Measurements from ENCODE around the gene SPAG4.
A peak's percentile ranks its signal among the peaks of the same experiment; 100 is the strongest.

Gene SPAG4

DNA sequence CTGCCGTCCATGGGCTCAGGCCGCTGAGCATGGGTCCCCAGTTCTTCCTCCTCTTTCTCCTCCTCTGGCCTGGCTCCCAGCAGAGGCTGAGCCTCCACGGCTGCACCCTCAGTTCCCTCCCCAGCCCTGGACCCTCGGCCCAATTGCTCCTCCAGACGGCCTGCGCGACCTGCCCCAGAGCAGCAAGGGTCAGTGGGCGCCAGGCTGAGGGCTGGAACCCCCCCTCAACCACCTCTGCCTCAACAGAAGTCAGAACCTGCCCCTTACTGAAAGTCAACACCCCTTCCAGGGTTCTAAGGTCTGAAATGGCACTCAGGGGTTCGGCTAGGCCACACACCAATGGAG, 15.9 kb upstream of the SPAG4 start:
- no peak for DNase-seq (ENCODE audit: low spot score)

DNA sequence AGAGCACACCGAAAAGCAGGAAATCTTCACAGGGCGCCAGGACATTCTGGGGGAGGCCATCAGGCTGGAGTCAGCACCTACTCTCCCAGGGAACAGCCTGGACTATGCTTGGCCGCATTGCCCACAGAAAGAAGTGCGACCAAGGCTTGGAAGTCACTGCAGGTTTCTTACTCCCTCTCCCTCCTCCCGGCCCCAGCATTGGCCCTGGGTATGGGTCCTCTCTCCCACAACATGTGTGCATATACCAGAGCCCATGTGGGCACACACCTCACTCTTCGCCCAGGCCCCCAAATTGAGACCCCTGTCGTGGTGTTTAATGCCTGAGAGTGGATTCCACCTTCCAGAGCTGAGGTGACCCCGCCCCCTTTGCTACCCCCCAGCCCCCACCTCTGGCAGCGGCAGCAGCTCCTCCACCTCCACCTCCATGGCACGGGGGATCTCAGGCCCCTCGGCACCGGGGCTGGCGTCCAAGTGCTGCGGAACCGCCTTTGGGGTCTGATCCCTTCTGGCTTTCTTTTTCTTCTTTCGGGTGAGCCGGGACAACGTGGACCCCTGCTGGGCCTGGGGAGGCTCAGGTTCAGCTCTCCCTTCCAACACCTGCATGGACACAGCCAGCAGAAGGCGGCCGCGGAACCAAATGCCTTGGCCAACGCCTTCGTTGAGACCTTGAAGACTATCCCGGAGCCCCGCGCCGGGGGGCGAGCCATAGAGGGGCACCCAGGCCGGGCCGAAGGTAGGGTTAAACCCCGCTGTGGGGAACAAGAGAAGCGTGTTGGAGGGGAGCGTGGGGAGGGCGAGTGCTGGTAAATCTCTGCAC, 15.2 kb upstream of the SPAG4 start:
- peak; percentile 2 for DNase-seq (ENCODE audit: low spot score)

DNA sequence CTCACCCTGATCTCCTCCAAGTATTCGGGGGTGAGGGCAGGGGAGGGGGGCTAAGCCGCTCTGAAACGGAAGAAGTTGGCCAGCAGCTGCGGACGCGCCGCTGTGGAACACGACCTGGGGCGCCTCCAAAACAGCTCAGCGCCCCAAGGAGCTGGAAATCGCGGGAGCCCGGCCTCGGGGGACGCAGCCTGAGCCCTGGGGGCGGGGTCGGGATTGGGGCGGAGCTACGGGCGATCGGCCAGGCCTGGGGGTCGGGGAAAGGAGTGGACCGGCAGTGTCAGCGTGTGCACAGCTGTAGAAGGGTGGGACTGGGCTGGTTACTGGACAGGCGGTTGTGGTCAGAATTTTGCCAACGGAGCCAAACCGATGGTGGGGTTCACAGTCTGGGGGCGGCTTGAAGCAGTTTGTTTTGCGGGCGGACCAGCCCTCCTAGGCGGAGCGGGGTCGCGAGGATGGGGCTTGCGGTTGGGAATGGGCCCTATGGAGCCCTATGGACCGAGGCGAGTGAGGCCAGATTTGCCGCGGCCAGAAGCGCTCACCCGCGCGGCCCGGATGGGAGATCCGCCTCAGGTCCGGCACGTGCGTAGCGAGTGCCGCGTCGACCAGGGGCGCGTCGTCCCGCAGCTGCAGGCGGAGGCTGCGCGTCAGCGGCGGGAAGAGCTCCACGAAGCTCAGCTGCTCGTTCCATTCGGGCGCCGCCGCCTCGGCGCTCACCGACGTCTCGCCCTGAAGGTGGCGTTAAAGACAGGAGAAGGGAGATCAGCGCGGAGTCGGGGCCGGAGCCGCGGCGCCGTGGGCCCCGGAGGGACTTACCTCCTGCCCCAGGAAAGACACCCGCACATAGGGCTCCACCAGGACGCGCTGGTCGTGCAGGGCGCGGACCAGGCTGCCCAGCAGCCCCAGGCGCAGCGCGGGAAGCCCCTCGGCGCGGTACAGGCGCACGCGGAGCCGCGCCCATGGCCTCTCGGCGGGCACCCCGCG, 14.3 kb upstream of the SPAG4 start:
- DNase-seq (ENCODE audit: low spot score), result peak; percentile 82

DNA sequence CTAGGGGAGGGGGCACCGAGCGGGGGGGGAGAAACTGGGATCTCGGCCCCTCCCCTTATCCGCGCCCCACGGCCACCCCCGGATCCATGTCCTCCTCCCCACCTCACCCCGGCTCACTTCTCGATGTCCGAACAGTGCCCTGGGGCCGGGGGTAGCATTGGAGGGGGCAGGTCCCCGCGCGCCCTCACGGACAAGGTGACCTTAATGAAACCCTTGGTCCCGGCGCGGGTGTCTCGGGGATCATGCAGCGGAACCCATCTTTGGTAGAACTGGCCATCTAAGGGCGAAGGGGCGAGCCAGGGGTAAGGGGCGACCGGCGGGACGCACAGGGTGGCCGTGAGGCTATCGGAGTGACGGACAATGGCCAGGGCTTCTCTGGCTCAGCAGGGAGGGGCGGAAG, 13.6 kb upstream of the SPAG4 start:
- DNase-seq (ENCODE audit: low spot score), result no peak

DNA sequence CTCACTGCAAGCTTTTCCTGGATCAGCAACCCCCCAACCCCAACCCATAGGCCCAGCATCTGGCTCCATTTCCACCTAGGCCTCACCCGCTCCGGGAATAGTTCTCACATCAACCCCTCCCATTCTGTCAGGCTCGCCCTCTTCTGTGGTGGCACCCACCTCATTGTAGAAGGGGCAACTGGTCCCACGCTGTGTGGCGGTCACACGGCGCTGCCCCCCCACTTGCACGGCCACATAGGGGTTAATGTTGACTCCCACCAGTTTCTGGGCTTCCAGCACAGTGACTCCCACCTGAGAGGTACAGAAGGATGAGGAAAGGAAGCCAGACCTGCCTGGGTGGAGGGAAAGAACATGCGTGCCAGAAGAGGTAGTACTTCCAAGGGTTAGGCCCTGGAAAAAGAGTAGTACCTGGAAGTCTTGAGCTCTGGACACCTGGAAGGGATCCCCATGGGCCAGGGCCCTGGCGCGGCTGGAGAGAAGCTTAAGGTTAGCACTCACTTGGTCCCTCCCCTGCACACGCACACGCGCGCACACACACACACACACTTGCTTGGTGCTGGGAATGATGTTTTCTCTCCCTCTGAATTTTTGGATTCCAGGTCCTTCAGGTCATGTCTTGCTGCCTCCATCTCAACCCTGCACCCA, 12.7 kb upstream of the SPAG4 start:
- DNase-seq (ENCODE audit: low spot score), result no peak

DNA sequence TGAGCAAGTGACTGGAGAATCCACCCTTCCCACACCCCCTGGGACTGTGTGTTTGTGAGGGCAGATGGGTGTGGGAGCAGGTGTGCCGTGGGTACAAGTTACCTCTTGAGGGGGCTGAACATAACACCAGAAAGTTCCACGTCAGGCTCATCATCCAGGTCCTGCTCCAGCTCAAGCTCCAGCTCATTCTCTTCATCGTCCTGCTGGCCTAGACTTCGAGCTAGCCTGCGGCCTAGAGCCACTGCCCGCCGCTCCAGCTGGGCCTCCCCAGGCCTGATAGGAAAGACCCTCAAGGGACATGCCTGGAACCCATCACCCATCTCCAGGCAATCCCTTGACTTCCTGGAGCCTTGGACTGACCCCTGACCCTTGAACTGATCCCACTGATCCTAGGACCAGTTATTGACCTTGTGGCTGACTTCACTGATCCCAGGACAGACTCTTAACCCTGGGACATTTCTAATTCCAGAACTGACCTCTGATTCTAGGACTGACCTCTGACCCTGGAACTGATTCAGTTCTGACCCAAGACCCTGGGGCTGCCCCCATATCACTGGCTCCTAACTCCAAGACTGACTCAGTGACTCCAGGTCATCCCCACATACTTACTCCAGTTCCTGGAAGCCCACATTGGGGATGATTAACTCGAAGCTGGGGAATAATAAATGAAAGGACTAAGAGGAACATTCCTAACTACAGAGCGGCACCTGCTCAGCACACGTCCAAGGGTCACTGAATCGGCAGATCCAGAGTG, 11.8 kb upstream of the SPAG4 start:
- no peak for DNase-seq (ENCODE audit: low spot score)

DNA sequence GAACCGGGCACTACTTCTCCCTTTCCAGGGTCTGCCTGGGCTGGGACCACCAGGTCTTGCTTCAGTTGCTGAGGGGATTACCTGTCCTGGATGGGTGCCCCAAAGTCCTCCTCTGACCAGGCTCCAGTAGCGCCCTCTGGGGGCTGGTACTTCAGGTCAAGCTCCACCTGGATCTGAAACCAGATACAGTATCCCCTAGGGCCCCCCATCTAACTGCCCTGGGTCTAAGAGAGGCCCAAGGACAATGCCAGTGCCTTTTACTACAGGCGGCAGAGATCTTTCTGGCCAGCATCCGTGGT, 11.2 kb upstream of the SPAG4 start:
- DNase-seq (ENCODE audit: low spot score), result no peak

DNA sequence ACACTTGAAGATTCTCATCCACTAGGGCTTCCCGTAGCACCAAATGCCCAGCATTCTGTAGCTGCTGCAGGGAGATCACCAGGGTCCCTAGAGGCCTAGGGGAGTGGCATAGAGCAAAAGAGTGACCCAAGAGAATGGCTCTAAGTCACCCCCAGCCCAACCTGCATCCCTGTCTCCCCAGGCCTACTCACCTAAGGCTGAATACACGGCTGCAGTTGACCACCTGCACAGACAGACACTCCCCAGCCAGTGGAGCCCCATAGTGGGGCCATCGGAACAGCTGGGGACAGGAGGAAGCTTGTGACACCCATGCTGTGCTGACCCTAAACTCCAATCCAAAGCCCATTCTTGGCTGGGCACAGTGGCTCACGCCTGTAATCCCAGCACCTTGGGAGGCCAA, 9.5 kb upstream of the SPAG4 start:
- DNase-seq (ENCODE audit: low spot score), result no peak

DNA sequence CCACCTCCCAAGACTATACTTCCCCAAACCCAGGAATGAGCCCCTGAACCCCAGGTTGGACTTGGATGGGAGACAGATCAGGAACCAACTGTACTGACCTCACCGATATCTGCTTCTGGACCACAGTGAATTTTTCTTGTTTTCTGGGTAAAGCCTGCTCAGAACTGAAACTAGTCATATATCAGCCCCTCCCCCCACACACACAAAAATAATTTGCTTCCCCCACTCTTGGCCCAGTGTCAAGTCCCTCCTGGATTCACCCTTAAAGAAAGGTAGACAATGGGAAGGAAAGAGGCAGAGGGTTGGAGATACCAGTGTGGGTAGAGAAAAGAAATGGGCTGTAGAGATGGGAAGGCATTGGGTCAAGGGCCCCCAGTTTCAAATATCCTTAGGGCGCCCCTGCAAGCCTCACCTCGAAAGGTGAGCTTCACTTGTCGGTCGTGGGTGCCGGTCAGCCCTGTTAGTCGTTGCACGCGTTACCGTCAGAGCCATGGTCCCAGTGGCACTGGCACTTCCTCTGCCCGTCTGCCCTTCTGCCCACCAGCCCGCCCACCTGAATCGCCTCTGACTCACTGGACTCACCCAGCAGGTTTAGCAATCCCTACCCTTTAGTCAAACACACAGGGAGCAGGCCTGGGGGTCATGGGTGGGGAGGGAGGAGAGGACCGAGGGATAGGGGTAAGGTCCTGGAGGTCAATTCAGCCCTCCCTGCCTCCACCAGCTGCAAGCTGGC, 8.5 kb upstream of the SPAG4 start:
- DNase-seq (ENCODE audit: low spot score), result no peak

DNA sequence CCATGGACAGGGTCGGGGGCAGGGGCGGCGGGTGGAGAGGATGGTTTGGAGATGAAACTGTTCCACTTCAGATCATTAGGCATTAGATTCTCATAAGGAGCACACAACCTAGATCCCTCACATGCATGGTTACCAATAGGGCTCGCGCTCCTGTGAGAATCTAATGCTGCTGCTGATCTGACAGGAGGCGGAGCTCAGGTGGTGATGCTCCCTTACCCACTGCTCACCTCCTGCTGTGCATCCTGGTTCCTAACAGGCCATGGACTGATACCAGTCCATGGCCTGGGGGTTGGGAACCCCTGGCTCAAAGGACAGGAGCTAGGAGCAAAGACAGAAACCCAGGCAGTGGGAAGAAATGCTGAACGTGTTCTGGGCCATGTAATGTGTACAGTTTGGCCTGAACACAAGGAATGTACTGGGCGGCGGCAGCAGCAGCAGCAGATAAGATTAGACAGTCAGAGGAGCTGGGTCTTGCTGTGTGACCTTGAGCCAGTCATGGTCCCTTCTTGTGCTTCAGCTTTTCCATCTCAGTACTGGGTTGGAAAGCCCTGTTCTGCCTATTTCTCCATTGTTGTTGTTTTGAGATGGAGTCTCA, 4.7 kb upstream of the SPAG4 start:
- no peak for DNase-seq (ENCODE audit: low spot score)

DNA sequence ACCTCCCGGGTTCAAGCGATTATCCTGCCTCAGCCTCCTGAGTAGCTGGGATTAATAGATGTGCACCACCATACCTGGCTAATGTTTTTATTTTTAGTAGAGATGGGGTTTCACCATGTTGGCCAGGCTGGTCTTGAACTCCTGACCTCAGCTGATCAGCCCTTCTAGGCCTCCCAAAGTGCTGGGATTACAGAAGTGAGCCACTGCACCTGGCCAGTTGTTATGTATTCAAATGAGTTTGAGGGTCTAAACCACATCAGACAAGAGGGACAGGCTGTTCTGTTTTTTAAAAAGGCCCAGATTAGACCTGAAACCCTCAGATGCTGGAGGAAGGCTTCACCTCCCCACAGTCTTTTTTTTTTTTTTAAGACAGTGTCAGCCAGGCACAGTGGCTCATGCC, 4.1 kb upstream of the SPAG4 start:
- DNase-seq (ENCODE audit: low spot score), result no peak

DNA sequence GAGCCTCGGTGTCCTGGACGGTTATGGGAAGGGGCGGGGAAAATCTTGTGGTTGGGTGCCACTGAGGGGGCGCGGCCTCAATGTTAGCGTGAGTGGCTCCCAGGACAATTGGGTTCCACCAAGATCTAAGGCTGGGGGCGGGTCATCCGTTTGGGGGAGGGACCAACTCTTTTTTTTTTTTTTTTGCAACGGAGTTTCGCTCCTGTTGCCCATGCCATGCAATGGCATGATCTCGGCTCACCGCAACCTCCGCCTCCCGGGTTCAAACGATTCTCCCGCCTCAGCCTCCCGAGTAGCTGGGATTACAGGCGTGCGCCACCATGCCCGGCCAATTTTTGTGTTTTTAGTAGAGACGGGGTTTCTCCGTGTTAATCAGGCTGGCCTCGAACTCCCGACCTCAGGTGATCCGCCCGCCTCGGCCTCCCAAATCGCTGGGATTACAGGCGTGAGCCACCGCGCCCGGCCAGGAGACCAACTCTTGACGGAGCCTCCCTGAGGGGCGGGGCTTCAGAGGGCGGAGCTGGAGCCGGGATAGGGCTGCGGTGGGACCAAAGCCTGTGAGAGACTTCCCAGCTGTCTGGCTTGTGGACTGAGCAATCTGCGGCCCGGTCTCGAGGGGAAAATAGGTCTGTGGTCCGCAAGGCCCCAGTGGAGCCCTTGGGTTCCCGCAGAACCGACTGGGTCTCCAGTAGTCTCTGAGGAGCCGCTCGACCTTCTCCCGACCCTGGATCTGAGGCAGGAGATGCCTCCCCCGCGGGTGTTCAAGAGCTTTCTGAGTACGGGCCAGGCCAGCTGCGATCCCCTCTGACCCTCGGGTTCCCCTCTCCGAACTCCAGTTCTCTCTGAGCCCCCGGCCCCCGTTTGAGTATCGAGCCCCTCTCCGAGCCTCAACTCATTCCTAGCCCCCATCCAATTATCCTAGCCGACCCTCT, 1.1 kb downstream of the SPAG4 start:
- DNase-seq (ENCODE audit: low spot score), result peak; percentile 88

DNA sequence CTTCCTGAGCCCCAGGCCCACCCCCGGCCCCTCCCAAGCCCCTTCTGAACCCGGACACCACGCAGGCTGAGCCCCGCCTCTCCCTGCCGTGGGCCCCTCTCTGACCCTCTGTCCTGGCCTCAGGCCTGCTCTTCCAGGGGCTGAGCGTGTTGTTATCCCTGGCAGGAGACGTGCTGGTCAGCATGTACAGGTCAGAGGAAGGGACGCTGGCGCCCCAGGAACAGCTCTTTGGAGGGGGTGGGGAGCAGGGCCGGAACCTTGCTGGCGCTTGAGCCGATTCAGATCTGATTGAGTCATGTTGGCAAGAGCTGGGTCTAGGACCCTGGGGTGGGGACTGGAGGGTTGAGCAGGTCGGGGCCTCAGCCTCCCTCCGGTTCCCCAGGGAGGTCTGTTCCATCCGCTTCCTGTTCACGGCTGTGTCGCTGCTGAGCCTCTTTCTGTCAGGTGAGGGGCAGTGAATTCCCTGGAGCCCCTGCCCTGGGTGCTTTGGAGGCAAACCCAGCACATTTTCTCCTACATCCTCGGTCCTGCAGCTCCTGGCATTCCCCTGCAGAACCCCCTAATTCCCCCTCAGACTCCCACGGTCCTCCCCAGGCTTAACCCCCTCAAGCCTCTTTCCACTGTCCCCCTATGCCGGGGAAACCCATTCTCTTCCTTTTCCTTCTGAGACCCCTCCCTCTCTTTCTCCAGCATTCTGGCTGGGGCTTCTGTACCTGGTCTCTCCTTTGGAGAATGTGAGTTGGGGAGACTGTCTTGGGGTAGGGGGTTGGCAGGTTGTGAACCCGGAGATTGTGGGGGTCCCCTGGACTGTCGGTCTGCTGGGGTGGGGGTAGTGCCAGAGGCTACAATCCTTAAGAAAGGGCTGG, 2.0 kb downstream of the SPAG4 start:
- peak; percentile 61 for DNase-seq (ENCODE audit: low spot score)

DNA sequence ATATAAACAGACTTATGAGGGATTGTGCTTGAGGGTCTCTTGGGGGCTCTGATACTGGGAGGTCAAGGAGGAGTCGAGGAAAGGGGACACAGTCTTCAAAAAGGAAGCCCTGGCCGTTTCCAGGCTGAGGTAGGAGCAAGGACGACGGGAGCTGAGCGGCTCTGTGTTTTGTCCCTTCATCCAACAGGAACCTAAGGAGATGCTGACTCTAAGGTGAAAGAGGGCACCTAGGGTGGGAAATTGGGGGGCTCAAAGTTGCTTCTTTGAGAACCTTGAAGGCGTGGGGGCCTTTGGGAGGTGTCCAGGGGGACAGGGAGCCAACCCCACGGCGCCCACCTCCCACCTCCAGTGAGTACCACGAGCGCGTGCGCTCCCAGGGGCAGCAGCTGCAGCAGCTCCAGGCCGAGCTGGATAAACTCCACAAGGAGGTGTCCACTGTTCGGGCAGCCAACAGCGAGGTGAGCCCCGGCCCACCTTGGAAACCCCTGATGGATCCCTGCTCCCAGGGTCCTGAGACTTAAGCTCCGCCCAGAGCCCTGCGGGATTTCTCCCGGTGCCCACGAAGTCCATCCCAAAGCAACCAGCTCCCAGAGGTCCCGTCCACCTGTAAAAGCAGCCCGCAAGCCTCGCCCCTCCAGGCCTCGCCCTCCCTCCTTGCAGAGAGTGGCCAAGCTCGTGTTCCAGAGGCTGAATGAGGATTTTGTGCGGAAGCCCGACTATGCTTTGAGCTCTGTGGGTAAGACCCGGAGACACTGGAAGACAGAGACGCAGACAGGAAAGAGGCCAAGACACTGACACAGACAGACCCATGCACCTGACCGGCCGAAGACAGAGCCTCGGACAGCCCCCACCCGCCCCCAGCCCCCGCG, 2.9 kb downstream of the SPAG4 start:
- DNase-seq (ENCODE audit: low spot score), result peak; percentile 44

DNA sequence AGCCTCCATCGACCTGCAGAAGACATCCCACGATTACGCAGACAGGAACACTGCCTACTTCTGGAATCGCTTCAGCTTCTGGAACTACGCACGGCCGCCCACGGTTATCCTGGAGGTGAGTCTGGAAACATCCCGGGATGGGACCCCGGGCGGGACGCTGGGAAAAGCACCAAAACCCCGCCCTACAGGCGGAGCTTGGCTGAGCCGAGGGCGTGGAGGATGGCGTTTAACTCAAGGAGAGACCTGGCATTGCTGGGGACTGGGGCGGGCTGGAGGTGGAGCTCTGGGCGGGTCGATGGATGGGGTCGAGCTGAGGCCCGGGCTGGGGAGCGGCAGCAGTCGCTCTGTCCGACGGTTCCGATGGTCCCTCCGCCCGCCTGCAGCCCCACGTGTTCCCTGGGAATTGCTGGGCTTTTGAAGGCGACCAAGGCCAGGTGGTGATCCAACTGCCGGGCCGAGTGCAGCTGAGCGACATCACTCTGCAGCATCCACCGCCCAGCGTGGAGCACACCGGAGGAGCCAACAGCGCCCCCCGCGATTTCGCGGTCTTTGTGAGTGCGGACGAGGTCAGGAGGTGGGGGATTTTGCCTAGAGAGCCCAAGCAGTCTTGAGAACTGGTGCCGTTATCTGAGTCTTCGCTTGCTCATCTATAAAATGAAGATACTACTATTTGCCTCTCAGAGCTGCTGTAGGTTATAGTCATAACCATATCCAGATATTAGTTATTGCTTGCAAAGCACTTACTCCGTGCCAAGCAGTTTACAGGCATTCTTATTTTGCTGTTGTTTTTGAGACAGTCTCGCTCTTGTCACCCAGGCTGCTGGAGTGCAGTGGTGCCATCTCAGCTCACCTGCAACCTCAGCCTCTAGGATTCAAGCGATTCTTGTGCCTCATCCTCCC, 3.8 kb downstream of the SPAG4 start:
- DNase-seq (ENCODE audit: low spot score), result peak; percentile 87

DNA sequence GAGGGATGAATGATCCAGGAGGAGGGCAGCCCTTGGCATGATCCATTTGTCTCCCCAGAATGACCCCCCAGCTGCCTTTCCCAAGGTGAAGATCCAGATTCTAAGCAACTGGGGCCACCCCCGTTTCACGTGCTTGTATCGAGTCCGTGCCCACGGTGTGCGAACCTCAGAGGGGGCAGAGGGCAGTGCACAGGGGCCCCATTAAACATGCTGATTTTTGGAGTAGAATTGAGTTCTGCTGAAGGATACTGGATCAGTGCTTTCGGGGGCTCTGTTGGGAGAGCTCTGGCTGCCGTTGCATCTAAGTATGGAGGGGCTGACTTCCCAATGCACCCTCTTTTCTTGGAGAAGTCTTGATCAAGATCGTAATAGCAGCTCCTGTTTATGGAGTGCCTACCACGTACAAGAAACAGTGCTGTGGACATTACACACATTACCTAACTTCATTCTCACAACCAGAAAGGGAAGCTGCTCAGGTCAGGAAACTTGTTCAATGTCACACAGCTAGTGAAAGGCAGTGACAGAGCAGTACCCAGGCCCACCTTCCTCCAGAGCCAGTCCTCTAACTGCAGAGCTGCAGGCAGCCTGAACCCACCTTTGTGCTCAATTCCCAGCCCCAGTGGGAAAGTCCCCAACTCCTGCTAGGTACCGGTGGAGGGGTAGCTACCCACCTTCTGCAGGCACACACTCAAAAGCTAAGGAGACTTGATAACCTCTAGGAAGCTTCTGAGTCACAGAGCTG, 5.4 kb downstream of the SPAG4 start:
- DNase-seq (ENCODE audit: low spot score), result no peak
